GM21423 (cell line): ENCODE results near the gene FAM149A.

Experiments used
- ATAC-seq: cut with Tn5 transposase; IDR thresholded peaks from one replicate; pipeline ENCODE4 v1.9.1; 2021; ENCODE audit warnings: mild to moderate bottlenecking, moderate library complexity; ENCODE audit not compliant: unreplicated experiment

Gene FAM149A

GRCh38 chr4:186104114-186104889 lies at the start of gene FAM149A:
Gene FAM149A (plus strand): TSS chr4:186104704.
- ATAC-seq = peak; percentile 71

DNA sequence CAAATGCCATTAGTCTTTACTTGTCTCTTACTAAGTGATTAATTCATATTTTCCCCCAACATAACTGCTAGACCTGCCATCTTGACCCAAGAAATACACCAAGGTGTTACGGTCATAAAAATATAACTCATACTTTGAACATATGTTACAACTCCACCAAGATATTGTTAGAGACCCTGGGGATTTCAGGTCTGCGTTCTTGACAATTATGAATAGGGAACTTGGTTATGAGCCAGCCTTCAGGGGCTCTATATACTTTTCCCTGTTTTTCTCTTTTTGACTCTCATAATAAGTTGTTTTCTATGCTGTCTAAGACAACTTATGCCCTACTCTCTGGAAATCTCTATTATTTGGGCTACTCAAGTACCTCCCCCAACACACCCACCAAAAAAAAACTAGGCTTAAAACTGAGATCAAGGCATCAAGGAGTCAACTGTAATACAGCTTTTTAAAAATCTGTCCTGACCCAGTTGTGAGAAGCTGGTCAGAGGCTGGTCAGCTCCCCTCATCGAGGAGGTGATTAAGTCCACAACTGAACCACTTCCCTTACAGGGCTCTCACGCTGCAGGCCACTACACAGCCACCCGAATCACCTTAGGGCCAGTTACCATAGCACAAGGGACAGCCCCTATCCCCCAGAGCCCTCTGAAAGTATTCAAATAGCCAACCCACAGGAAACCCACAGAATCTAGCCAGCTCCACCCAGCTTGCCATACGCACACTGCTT lies 46.1 kb upstream of the FAM149A start:
- peak; percentile 100 for ATAC-seq

DNA sequence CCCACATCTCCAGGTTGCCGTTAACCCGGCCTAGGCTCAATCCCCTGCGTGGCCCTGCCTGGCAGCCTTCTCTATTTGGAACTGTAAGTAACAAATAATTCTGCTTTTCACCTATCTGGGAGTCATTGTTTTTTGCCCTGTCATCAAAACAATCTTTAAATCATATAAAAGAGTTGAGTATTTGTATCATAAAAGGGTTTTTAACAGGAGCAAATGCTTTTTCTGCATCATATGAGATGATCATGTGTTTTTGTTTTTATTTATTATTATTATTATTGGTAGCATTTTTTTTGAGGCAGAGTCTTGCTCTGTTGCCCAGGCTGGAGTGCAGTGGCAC lies 45.6 kb upstream of the FAM149A start:
- ATAC-seq = no peak

DNA sequence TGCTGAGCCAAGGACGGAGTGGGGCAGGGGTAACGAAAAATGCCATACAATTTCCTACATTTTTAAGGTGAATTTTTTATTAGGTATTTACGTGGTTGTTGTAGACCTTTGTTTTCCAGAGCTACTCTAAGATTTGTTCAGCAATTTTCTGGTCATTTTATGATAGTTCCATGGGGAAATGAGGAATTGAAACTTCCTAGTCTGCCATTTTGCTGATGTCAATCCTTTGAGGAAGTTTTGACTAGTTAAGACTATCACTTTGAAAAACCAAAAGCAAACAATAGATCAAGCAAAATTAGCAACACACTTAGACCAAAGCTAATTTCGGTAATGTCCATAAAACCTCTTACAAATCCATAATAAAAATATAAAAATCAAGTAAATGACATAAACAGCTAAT lies 42.6 kb upstream of the FAM149A start:
- no peak for ATAC-seq

DNA sequence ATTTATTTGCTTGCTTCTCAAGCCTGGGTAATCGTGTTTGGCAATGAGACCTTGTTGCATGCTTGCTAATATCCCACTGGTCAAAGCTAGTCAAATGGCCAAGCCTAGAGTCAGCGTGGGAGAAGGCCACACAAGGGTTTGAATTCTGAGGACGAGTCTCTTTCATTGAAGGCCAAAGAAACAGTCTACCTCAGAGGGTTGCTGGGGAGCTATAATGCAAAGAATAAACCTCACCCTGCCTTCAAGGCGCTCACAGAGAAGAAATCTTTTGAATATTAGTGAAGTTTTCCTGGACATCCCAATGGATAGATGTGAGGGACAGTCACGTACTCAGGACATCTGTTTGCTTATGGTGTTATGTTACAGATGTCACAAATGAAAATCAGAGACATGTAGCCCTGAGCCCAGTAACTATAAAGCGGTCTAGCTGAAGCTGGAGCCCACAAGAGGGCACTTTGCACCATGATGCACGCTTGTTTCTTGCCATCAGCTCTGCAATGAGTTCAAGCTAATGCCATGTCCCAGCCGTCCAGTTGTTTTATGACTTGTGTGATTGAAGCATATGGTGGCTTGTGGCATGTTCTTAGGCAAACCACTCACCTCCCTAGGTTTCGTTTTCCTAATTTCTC lies 36.6 kb upstream of the FAM149A start:
- peak; percentile 83 for ATAC-seq

DNA sequence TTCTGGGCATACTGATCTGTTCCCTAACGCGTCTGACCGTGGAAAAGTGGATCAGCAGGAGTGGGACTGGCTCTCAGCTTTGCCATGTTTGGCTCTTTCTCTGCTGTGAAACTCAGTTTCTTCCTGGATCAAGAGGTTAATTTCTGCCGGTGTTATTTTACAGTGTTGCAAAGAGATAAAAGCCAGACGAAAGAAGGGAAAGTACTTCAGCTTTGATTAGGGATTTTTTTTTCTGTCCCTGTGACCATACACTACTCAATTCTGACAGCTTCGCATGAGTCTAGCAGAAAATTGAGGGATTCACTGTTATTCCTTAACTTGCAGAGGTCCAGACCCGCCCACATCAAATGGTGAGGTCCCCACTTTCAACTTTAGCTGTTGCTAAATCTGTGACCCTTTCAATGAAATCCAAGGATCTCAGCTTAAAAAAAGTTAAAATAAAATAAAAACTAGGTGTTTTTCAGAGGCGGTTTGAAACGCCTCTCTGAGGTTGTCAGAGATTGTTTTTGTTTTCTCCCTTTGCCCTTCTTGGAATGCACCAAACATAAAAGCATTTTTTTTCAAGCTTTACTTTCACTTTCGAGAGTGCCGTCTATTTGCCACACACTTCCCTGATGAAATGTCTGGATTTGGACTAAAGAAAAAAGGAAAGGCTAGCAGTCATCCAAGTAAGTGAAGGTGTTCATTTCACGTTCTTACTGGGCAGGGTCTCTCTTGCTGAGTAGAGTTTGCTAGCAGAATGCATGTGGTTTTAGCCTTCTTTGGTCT lies 35.7 kb upstream of the FAM149A start, which contains the start of gene TLR3:
TLR3 (plus strand) TSS at position 576 of the 768 bp plus-strand sequence. CDS start 7,464 bp downstream, outside the sequence.
- ATAC-seq = no peak

DNA sequence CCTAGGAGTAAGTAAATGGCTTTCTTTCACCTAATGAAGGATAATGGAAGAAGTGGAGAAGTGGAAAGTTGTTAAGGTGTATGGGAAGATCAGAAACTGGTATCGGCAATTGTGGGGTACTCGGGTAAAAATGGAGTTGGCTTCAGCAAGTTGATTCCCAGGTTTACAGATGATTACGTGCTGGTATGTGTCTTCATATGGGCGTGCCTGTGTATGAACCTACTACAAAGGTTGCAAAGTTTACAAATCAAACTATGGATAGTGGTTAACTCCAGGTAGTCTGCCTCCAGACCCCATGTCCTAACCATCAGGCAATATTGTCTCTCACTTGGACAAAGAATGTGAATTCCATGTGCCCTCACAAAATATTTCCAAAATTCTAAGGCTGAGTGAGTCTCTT lies 34.8 kb upstream of the FAM149A start:
- ATAC-seq = no peak

- no peak for ATAC-seq
These were observed 32.0 kb upstream of the FAM149A start for GRCh38 chr4:186072516-186072915.

GRCh38 chr4:186074189-186074588 lies 30.3 kb upstream of the FAM149A start:
- ATAC-seq = no peak

- ATAC-seq = no peak
These were observed 25.4 kb upstream of the FAM149A start for GRCh38 chr4:186078981-186079638.

DNA sequence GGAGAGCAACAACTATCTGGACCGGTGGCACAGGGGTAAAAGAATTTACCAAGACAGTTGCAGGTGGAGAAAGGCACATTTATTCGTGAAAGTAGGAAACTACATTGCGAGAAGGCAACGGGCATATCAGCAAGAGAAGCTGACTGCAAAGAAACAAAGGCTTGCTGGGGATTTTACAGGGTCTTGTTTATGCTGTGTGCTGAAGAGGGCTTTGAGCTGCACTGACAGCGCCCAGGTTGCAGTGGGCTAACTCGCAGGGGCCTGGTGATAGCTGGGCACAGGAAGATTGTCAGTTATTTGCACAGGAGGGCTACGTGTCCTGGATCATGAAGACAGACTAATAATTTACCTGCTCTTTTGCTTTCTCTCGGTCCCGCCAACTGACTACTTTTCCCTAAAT lies 24.8 kb upstream of the FAM149A start:
- no peak for ATAC-seq

DNA sequence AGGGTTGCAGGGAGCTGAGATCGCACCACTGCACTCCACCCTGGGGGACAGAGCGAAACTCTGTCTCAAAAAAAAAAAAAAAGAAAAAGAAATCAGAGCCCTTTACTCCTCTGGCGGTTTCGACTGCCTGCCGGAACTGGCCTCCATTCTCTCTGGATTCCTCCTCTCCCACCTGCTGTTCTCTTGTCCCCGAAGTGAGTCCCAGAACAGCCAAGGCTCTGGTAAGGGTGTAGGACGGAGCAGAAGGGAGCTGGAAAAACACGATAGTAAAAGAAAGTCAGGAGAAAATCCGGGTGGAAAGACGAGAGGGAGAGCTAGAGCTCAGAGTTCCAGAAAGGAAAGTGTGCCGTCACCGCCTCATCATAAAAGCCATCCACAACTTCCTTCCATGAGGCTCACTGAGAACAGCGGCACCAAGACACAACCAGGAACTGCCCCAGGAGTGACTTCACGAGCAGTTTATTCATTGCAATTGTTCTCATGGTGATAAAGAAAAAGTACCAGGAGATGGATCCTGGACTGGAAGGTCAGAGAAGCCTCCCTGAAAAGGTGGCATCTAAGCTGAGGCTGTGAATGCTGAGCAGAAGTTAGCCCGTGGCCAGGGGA lies 23.2 kb upstream of the FAM149A start:
- no peak for ATAC-seq

DNA sequence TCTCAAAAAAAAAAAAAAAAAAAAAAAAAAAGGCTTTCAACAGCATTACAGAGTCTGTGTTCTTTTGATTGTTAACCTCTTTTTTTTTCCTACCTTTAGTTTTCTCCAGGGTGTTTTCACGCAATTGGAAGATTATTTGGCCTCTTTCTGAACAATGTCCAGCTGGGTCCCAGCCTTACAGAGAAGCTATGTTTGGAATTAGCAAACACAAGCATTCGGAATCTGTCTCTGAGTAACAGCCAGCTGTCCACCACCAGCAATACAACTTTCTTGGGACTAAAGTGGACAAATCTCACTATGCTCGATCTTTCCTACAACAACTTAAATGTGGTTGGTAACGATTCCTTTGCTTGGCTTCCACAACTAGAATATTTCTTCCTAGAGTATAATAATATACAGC lies 22.3 kb upstream of the FAM149A start:
- ATAC-seq = no peak

- ATAC-seq = no peak
These were observed 16.0 kb upstream of the FAM149A start for GRCh38 chr4:186088523-186088922.

DNA sequence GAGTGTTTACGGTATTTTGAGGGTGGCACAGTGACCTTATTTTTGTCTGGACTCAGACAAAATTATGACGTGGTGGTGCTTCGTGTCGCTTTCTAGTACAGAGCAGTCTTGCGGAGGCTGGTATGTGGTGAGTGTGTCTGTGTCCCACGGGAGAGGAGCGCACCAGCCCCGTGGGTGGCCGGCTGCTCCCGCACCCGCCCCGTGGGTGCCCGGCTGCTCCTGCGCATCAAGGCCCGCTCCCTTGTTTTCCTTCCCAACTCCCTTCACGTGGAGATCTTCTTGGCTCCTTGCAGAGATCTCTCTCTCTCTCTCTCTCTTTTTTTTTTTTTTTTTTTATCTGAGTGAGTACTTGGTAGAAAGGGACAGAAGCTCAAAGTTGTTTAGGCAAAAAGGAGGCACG lies 12.2 kb upstream of the FAM149A start:
- ATAC-seq = no peak

- ATAC-seq = no peak
These were observed 9.1 kb upstream of the FAM149A start for GRCh38 chr4:186095406-186095805.

DNA sequence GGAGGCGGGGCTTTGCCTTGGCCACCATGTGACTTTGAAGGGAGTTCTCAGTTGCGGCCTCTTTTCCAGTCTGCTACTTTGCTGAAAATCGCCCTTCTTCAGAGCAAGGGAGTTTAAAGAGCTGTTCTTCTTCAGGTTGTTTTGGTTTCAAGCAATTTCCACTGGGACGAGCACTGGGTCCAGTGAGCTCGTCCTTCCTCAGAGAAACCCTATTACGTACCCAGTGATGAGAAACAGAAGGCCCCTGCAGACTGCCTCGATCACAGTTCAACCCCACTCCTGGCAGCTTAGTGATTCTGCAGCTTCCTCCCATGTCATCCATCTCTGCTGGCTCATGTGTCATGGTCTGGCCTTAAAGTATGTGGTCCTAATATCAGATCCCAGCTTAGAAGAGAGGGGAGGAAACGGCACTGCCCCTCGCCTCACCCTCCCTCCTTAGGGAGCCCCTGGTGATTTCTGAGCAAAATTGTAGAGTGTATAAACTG lies 7.8 kb upstream of the FAM149A start:
- no peak for ATAC-seq

- ATAC-seq = no peak
These were observed 7.1 kb upstream of the FAM149A start for GRCh38 chr4:186097386-186097785.

DNA sequence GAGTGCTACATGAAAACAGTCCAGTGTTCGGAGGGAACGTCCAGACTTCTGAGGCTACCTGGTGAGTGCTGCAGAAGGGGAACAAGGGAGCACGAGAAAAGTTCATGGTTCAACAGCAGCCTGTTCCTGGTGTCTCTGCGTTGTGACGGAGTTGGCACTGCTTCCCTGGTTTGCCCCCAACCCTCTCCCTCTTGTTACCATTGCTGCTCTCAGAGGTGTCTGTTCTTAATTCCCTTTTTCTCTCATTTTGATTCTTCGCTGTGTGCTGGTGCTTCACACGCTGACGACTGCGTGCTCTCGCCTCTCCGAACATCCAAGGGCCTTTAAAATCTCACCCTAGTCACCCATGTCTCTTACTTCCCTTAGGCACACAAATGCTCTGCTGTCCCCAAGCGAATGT lies 1.6 kb upstream of the FAM149A start:
- ATAC-seq = no peak
